Panc1 (cell line): ENCODE results near the gene ZHX3. TPM values are rescaled to one million over a fixed set of nuclear protein-coding genes. Genes with fewer than 3 reads are reported as not detected.

Experiments
- ATAC-seq: fragments of 200-7000 bp; cut with Tn5 transposase; 2 replicates; pipeline ENCODE4 v1.9.1; 2020; ENCODE audit warnings: mild to moderate bottlenecking, moderate library complexity
- BruUV-seq: library from RNA; stranded (reverse); fragments of 400-500 nt; replicated peaks from 2 replicates; lab custom pipeline; 2021; lab: Mats Ljungman, UMichigan
- CTCF ChIA-PET: fragments of 300-600 bp; sonication (Branson Sonifier 250); formaldehyde crosslinking; loops from one replicate; lab custom pipeline; 2022; ENCODE audit warnings: antibody characterized with exemption; lab: Charles Lee
- POLR2A ChIA-PET: fragments of 300-600 bp; sonication (Branson Sonifier 250); formaldehyde crosslinking; loops from one replicate; lab custom pipeline; 2022; ENCODE audit warnings: antibody characterized with exemption; lab: Charles Lee
- DNase-seq: peaks from one replicate; pipeline ENCODE4 v3.0.0-alpha.2; 2010; ENCODE audit warnings: low read depth, low spot score
- H3K27ac ChIP-seq: 2 replicates; pipeline ENCODE4 v1.5.1; 2011; ENCODE audit warnings: mild to moderate bottlenecking, low read length, inconsistent platforms
- H3K27me3 ChIP-seq: fragments of 200-500 bp; sonication (Bioruptor generic); 2 replicates; pipeline ENCODE4 v1.6.0; 2014; ENCODE audit warnings: low read length, inconsistent platforms; ENCODE audit not compliant: control insufficient read depth, insufficient read depth
- H3K36me3 ChIP-seq: fragments of 200-500 bp; sonication (Bioruptor generic); 2 replicates; pipeline ENCODE4 v1.5.1; 2014; ENCODE audit warnings: inconsistent platforms, mild to moderate bottlenecking, low read length, moderate library complexity; ENCODE audit not compliant: control insufficient read depth, insufficient read depth
- H3K4me1 ChIP-seq: 2 replicates; pipeline ENCODE4 v1.5.1; 2011; ENCODE audit warnings: inconsistent platforms, mild to moderate bottlenecking, low read length, moderate library complexity; ENCODE audit not compliant: control insufficient read depth, insufficient read depth
- H3K4me3 ChIP-seq, 2 experiments: 2 replicates each; pipeline ENCODE4 v1.5.1; 2011 to 2012; ENCODE audit warnings: low read depth in 2 of 2, low read length in 2 of 2, mild to moderate bottlenecking in 2 of 2, inconsistent platforms in 1 of 2, moderate library complexity in 1 of 2
- H3K9me3 ChIP-seq: fragments of 200-500 bp; sonication (Bioruptor generic); 2 replicates; pipeline ENCODE4 v1.5.1; 2014; ENCODE audit warnings: low read depth, mild to moderate bottlenecking, inconsistent platforms, low read length, moderate library complexity; ENCODE audit not compliant: control insufficient read depth, insufficient read depth
- POLR2AphosphoS5 ChIP-seq: IDR thresholded peaks from 2 replicates; pipeline ENCODE4 v1.6.1; 2012; ENCODE audit warnings: mild to moderate bottlenecking, low read depth, low read length, moderate library complexity
- SIN3A ChIP-seq: IDR thresholded peaks from 2 replicates; pipeline ENCODE4 v1.6.1; 2012; ENCODE audit warnings: low read depth, mild to moderate bottlenecking, low read length, moderate library complexity, borderline replicate concordance; ENCODE audit not compliant: insufficient read depth
- TCF7L2 ChIP-seq: IDR thresholded peaks from 2 replicates; pipeline ENCODE4 v1.6.1; 2011; ENCODE audit warnings: mild to moderate bottlenecking, low read depth, low read length, inconsistent platforms
- in situ Hi-C: cut with HindIII; loops from 2 replicates; pipeline ENCODE4 v1.10.0; 2016; ENCODE audit warnings: low sequenced_read_pairs, low pct_unique_long_range_greater_than_20kb
- intact Hi-C: fragments of 100-400 bp; cut with micrococcal nuclease; formaldehyde crosslinking; loops from one replicate; pipeline ENCODE4 v1.10.0; 2022; ENCODE audit not compliant: unreplicated experiment
- total RNA-seq: library from RNA; stranded (reverse); gene quantifications from one replicate; pipeline ENCODE4 v1.2.1, GENCODE V29; 2021; ENCODE audit not compliant: unreplicated experiment
- TF ChIP-seq, protein P1 (sequence below), 2 experiments: IDR thresholded peaks; 2 replicates each; pipeline ENCODE4 v1.6.1; 2011 to 2012; ENCODE audit warnings: low read depth in 2 of 2, control low read depth in 1 of 2, low read length in 1 of 2, mild to moderate bottlenecking in 1 of 2, moderate library complexity in 1 of 2; ENCODE audit not compliant: insufficient read depth in 1 of 2
- TF ChIP-seq, protein P2 (sequence below): fragments of 450-650 bp; IDR thresholded peaks from 2 replicates; pipeline ENCODE4 v1.5.1; 2017; ENCODE audit warnings: mild to moderate bottlenecking

The ZHX3 gene
- total RNA-seq, 1 experiment from 2014 or later: 19.8 TPM

DNA sequence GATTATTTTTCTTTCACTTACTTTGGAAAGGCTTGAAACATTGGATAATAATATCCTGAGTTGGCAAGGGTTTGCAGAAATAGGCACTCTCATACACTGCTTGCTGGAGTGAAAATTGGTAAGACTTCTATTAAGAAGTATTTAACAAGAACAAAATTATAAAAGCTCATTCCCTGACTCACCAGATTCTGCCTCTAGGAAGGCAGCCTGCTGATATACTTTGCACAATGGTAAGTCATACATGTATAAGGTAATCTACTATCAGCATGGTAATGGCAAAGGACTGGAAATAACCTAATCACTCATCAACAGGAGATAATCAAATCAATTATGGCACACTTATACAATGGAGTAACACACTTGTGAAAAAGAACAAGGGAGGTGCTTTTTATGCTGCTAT is 94.4 kb downstream of the ZHX3 start:
- Histone ChIP-seq H3K4me1 (no peaks in the 10 kb centered on the region), H3K4me3 (no peak overlapping the region), H3K27me3 (no peaks in the 10 kb centered on the region), H3K27ac (no peak overlapping the region), H3K36me3 (no peaks in the 10 kb centered on the region), H3K9me3 (no peaks in the 10 kb centered on the region)
- in situ Hi-C loops: no loop called here
- BruUV-seq: no TSS peak
- intact Hi-C loops: no loop called here
- TF ChIP-seq POLR2AphosphoS5 (no peak), SIN3A (no peak), TCF7L2 (no peak)
- TF ChIP-seq, protein P1, sequence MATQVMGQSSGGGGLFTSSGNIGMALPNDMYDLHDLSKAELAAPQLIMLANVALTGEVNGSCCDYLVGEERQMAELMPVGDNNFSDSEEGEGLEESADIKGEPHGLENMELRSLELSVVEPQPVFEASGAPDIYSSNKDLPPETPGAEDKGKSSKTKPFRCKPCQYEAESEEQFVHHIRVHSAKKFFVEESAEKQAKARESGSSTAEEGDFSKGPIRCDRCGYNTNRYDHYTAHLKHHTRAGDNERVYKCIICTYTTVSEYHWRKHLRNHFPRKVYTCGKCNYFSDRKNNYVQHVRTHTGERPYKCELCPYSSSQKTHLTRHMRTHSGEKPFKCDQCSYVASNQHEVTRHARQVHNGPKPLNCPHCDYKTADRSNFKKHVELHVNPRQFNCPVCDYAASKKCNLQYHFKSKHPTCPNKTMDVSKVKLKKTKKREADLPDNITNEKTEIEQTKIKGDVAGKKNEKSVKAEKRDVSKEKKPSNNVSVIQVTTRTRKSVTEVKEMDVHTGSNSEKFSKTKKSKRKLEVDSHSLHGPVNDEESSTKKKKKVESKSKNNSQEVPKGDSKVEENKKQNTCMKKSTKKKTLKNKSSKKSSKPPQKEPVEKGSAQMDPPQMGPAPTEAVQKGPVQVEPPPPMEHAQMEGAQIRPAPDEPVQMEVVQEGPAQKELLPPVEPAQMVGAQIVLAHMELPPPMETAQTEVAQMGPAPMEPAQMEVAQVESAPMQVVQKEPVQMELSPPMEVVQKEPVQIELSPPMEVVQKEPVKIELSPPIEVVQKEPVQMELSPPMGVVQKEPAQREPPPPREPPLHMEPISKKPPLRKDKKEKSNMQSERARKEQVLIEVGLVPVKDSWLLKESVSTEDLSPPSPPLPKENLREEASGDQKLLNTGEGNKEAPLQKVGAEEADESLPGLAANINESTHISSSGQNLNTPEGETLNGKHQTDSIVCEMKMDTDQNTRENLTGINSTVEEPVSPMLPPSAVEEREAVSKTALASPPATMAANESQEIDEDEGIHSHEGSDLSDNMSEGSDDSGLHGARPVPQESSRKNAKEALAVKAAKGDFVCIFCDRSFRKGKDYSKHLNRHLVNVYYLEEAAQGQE (IDR thresholded peaks at IDR 0.05; ENCODE audit: insufficient read depth in 1 of 2, low read depth in 2 of 2, low read length in 1 of 2): no peak
- TF ChIP-seq, protein P2, sequence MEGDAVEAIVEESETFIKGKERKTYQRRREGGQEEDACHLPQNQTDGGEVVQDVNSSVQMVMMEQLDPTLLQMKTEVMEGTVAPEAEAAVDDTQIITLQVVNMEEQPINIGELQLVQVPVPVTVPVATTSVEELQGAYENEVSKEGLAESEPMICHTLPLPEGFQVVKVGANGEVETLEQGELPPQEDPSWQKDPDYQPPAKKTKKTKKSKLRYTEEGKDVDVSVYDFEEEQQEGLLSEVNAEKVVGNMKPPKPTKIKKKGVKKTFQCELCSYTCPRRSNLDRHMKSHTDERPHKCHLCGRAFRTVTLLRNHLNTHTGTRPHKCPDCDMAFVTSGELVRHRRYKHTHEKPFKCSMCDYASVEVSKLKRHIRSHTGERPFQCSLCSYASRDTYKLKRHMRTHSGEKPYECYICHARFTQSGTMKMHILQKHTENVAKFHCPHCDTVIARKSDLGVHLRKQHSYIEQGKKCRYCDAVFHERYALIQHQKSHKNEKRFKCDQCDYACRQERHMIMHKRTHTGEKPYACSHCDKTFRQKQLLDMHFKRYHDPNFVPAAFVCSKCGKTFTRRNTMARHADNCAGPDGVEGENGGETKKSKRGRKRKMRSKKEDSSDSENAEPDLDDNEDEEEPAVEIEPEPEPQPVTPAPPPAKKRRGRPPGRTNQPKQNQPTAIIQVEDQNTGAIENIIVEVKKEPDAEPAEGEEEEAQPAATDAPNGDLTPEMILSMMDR: no peak
- ChIA-PET POLR2A (no interaction called here), CTCF (no interaction called here)
- no peak for DNase-seq
- ATAC-seq: no peak

DNA sequence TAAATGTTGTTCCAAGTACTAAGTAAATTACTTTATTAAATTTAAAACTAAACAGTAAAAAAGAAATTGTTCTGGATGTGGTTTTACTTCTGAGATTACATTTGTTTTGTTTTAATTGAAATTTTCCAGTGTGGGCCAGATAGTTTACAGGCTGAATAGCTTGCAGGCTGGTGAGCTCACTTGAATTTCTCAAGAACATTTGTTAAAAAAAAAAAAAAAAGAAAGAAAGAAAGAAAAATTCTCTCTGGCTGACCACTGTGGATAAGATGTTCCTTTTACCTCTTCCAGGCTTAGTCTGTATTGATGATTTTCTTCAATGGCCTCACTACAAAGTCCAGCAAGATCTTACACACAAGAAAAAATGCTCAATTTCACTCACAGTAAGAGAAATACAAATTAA is 94.8 kb downstream of the ZHX3 start:
- no peaks in the 10 kb centered on the region for H3K36me3 ChIP-seq
- H3K27ac ChIP-seq: no peak overlapping the region
- in situ Hi-C loops (no loop called here), intact Hi-C loops (no loop called here)
- TF ChIP-seq TCF7L2 (no peak), POLR2AphosphoS5 (no peak)
- DNase-seq (no peak), ATAC-seq (no peak)
- no peak overlapping the region for H3K4me3 ChIP-seq
- ChIA-PET POLR2A (no interaction called here), CTCF (no interaction called here)
- H3K4me1 ChIP-seq: no peaks in the 10 kb centered on the region
- no TSS peak for BruUV-seq
- no peaks in the 10 kb centered on the region for H3K9me3 ChIP-seq
- H3K27me3 ChIP-seq: no peaks in the 10 kb centered on the region

DNA sequence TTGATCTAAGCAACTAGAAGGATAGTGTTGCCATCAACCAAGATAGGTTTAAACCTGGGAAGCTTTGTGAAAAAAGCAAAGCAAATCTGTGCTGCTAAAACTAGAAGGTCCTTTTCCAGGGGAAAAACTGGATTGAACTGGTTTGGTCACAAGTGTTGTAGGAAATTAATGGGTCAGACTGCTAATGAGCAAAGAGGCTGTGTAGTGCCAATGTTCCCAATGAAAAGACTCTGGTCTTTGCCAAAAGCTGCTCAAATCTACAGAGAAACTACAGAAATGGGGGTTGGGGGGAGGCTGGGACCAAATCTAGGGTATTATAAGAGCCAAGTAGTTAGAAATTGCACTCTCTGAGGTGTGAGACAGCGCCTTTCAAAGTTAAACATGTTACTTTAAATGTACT is 95.2 kb downstream of the ZHX3 start:
- Histone ChIP-seq H3K9me3 (no peaks in the 10 kb centered on the region), H3K27me3 (no peaks in the 10 kb centered on the region), H3K4me1 (no peaks in the 10 kb centered on the region), H3K4me3 (no peak overlapping the region), H3K27ac (no peak overlapping the region), H3K36me3 (no peaks in the 10 kb centered on the region)
- no TSS peak for BruUV-seq
- no peak for ATAC-seq
- ChIA-PET POLR2A (no interaction called here), CTCF (no interaction called here)
- DNase-seq: no peak
- in situ Hi-C loops (no loop called here), intact Hi-C loops (no loop called here)
- TF ChIP-seq, protein P2: no peak
- TF ChIP-seq TCF7L2: no peak
- TF ChIP-seq SIN3A: no peak
- TF ChIP-seq, protein P1 (IDR thresholded peaks at IDR 0.05; ENCODE audit: insufficient read depth in 1 of 2, low read depth in 2 of 2, low read length in 1 of 2): no peak
- no peak for TF ChIP-seq POLR2AphosphoS5
